Immature natural killer cell (primary cell): Measurements from ENCODE around the gene CDH13. TPM values are rescaled to one million over a fixed set of nuclear protein-coding genes. Genes with fewer than 3 reads are reported as not detected.

Experiments used
- DNase-seq, 3 donors: peaks; one replicate each; pipeline ENCODE4 v3.0.0; 2022; ENCODE audit warnings: mixed read lengths in 1 of 3
- H3K27ac Mint-ChIP-seq, 6 donors: one replicate each; pipeline ENCODE4 v1.8.0; 2020; ENCODE audit warnings: mixed read lengths in 6 of 6, mild to moderate bottlenecking in 5 of 6, inconsistent platforms in 4 of 6, moderate library complexity in 3 of 6
- H3K27me3 Mint-ChIP-seq, 3 donors: one replicate each; pipeline ENCODE4 v1.8.0; 2020 to 2021; ENCODE audit warnings: low read depth in 3 of 3, mild to moderate bottlenecking in 3 of 3, mixed read lengths in 3 of 3, moderate library complexity in 3 of 3, inconsistent platforms in 1 of 3
- H3K36me3 Mint-ChIP-seq, 3 donors: one replicate each; pipeline ENCODE4 v1.8.0; 2020; ENCODE audit warnings: mixed read lengths in 3 of 3, inconsistent platforms in 2 of 3, mild to moderate bottlenecking in 2 of 3
- H3K4me1 Mint-ChIP-seq, 2 donors: one replicate each; pipeline ENCODE4 v1.8.0; 2020; ENCODE audit warnings: inconsistent platforms in 2 of 2, mild to moderate bottlenecking in 2 of 2, mixed read lengths in 2 of 2, moderate library complexity in 1 of 2
- H3K4me3 Mint-ChIP-seq, 5 donors: one replicate each; pipeline ENCODE4 v1.8.0; 2020; ENCODE audit warnings: mild to moderate bottlenecking in 5 of 5, mixed read lengths in 5 of 5, inconsistent platforms in 3 of 5, moderate library complexity in 3 of 5
- H3K9me3 Mint-ChIP-seq, 6 donors: one replicate each; pipeline ENCODE4 v1.8.0; 2020; ENCODE audit warnings: mild to moderate bottlenecking in 6 of 6, mixed read lengths in 6 of 6, inconsistent platforms in 4 of 6, moderate library complexity in 3 of 6
- polyA plus RNA-seq, 3 donors: library from polyadenylated mRNA; unstranded; fragments of 300-500 nt; fragmentation: Illumina TruSeq; gene quantifications; one replicate each; pipeline ENCODE4 v1.2.3, GENCODE V29; 2021

Gene CDH13
- polyA plus RNA-seq, 3 donors from 2014 or later = not detected

GRCh38 chr16:83771306-83771942 is 1144.7 kb downstream of the CDH13 start:
- Mint-ChIP-seq H3K27ac (no peak overlapping the region), H3K4me1 (no peaks in the 10 kb centered on the region), H3K4me3 (no peak overlapping the region), H3K36me3 (no peaks in the 10 kb centered on the region), H3K9me3 (no peaks in the 10 kb centered on the region), H3K27me3 (peaks cover 4 to 9% (median 5%) of the 10 kb centered on the region in 3 donors)
- no peak for DNase-seq

- Mint-ChIP-seq H3K27ac (no peak overlapping the region), H3K9me3 (no peaks in the 10 kb centered on the region), H3K36me3 (no peaks in the 10 kb centered on the region), H3K4me3 (no peak overlapping the region), H3K4me1 (no peaks in the 10 kb centered on the region), H3K27me3 (peaks cover 4 to 9% (median 6%) of the 10 kb centered on the region in 3 donors)
- no peak for DNase-seq
Measured at GRCh38 chr16:83772806-83773205, 1146.0 kb downstream of the CDH13 start.

- Mint-ChIP-seq H3K4me1 (no peaks in the 10 kb centered on the region), H3K4me3 (no peak overlapping the region), H3K27me3 (peaks cover 4 to 9% (median 4%) of the 10 kb centered on the region in 3 donors), H3K36me3 (no peaks in the 10 kb centered on the region), H3K27ac (no peak overlapping the region), H3K9me3 (no peaks in the 10 kb centered on the region)
- no peak for DNase-seq
Measured at GRCh38 chr16:83774066-83774465, 1147.3 kb downstream of the CDH13 start.

GRCh38 chr16:83776944-83777343 is 1150.2 kb downstream of the CDH13 start:
- no peaks in the 10 kb centered on the region for H3K9me3 Mint-ChIP-seq
- H3K4me1 Mint-ChIP-seq = no peaks in the 10 kb centered on the region

GRCh38 chr16:83779886-83780285 is 1153.1 kb downstream of the CDH13 start:
- peaks cover 0 to 5% (median 4%) of the 10 kb centered on the region in 3 donors for H3K27me3 Mint-ChIP-seq
- no peaks in the 10 kb centered on the region for H3K4me1 Mint-ChIP-seq

More at GRCh38 chr16:83776944-83777343, 1150.2 kb downstream of the CDH13 start:
- DNase-seq = no peak
- Mint-ChIP-seq H3K36me3 (no peaks in the 10 kb centered on the region), H3K27ac (no peak overlapping the region), H3K4me3 (no peak overlapping the region), H3K27me3 (peaks cover 4 to 7% (median 4%) of the 10 kb centered on the region in 3 donors)

GRCh38 chr16:83785455-83785854 is 1158.7 kb downstream of the CDH13 start:
- peaks cover 0 to 4% (median 2%) of the 10 kb centered on the region in 3 donors for H3K27me3 Mint-ChIP-seq
- H3K4me1 Mint-ChIP-seq = no peaks in the 10 kb centered on the region
- no peak for DNase-seq
- H3K9me3 Mint-ChIP-seq = peaks cover 0 to 2% (median 0%) of the 10 kb centered on the region in 6 donors
- H3K27ac Mint-ChIP-seq = no peak overlapping the region
- no peak overlapping the region for H3K4me3 Mint-ChIP-seq
- H3K36me3 Mint-ChIP-seq = no peaks in the 10 kb centered on the region

More at GRCh38 chr16:83779886-83780285, 1153.1 kb downstream of the CDH13 start:
- Mint-ChIP-seq H3K36me3 (no peaks in the 10 kb centered on the region), H3K9me3 (no peaks in the 10 kb centered on the region), H3K27ac (no peak overlapping the region), H3K4me3 (no peak overlapping the region)
- DNase-seq = no peak

- DNase-seq = no peak
- Mint-ChIP-seq H3K27me3 (peaks cover 0 to 4% (median 2%) of the 10 kb centered on the region in 3 donors), H3K27ac (no peak overlapping the region), H3K9me3 (peaks cover 0 to 2% (median 0%) of the 10 kb centered on the region in 6 donors), H3K4me3 (no peak overlapping the region), H3K36me3 (no peaks in the 10 kb centered on the region), H3K4me1 (no peaks in the 10 kb centered on the region)
Measured at GRCh38 chr16:83789642-83790401, 1163.1 kb downstream of the CDH13 start.

- Mint-ChIP-seq H3K4me1 (no peaks in the 10 kb centered on the region), H3K9me3 (no peaks in the 10 kb centered on the region)
- DNase-seq = no peak
Measured at GRCh38 chr16:83791916-83792315, 1165.1 kb downstream of the CDH13 start.

GRCh38 chr16:83792391-83792790 is 1165.6 kb downstream of the CDH13 start:
- no peaks in the 10 kb centered on the region for H3K36me3 Mint-ChIP-seq
- peaks cover 3 to 7% (median 4%) of the 10 kb centered on the region in 3 donors for H3K27me3 Mint-ChIP-seq
- no peaks in the 10 kb centered on the region for H3K9me3 Mint-ChIP-seq
- no peak overlapping the region for H3K27ac Mint-ChIP-seq
- no peak overlapping the region for H3K4me3 Mint-ChIP-seq
- DNase-seq = no peak
- no peaks in the 10 kb centered on the region for H3K4me1 Mint-ChIP-seq

More at GRCh38 chr16:83791916-83792315, 1165.1 kb downstream of the CDH13 start:
- Mint-ChIP-seq H3K36me3 (no peaks in the 10 kb centered on the region), H3K27me3 (peaks cover 4 to 7% (median 6%) of the 10 kb centered on the region in 3 donors), H3K27ac (no peak overlapping the region), H3K4me3 (no peak overlapping the region)

GRCh38 chr16:83793179-83793578 is 1166.4 kb downstream of the CDH13 start:
- Mint-ChIP-seq H3K9me3 (no peaks in the 10 kb centered on the region), H3K27ac (no peak overlapping the region), H3K36me3 (no peaks in the 10 kb centered on the region), H3K4me1 (no peaks in the 10 kb centered on the region), H3K4me3 (no peak overlapping the region), H3K27me3 (peaks cover 3 to 7% (median 4%) of the 10 kb centered on the region in 3 donors)
- DNase-seq = no peak

- peaks cover 7 to 12% (median 10%) of the 10 kb centered on the region in 3 donors for H3K27me3 Mint-ChIP-seq
- H3K9me3 Mint-ChIP-seq = no peaks in the 10 kb centered on the region
- no peak for DNase-seq
- H3K36me3 Mint-ChIP-seq = no peaks in the 10 kb centered on the region
- H3K4me3 Mint-ChIP-seq = no peak overlapping the region
- no peaks in the 10 kb centered on the region for H3K4me1 Mint-ChIP-seq
- H3K27ac Mint-ChIP-seq = no peak overlapping the region
Measured at GRCh38 chr16:83794860-83795554, 1168.2 kb downstream of the CDH13 start.

- no peak for DNase-seq
- no peaks in the 10 kb centered on the region for H3K36me3 Mint-ChIP-seq
- H3K27ac Mint-ChIP-seq = no peak overlapping the region
- H3K27me3 Mint-ChIP-seq = peaks cover 12 to 14% (median 12%) of the 10 kb centered on the region in 3 donors
- no peak overlapping the region for H3K4me3 Mint-ChIP-seq
- H3K9me3 Mint-ChIP-seq = no peaks in the 10 kb centered on the region
- H3K4me1 Mint-ChIP-seq = no peaks in the 10 kb centered on the region
Measured at GRCh38 chr16:83797013-83797412, 1170.2 kb downstream of the CDH13 start.

GRCh38 chr16:83799336-83799735 is 1172.6 kb downstream of the CDH13 start:
- no peak overlapping the region for H3K4me3 Mint-ChIP-seq

GRCh38 chr16:83802135-83802534 is 1175.4 kb downstream of the CDH13 start:
- no peak for DNase-seq
- Mint-ChIP-seq H3K27me3 (peaks cover 7 to 15% (median 11%) of the 10 kb centered on the region in 3 donors), H3K27ac (no peak overlapping the region), H3K4me3 (no peak overlapping the region), H3K4me1 (peaks cover 4 to 12% of the 10 kb centered on the region in 2 donors), H3K36me3 (no peaks in the 10 kb centered on the region), H3K9me3 (no peaks in the 10 kb centered on the region)

More at GRCh38 chr16:83799336-83799735, 1172.6 kb downstream of the CDH13 start:
- no peak for DNase-seq
- Mint-ChIP-seq H3K4me1 (no peaks in the 10 kb centered on the region), H3K36me3 (no peaks in the 10 kb centered on the region), H3K27me3 (peaks cover 10 to 16% (median 12%) of the 10 kb centered on the region in 3 donors), H3K9me3 (no peaks in the 10 kb centered on the region), H3K27ac (no peak overlapping the region)
